Hematopoietic multipotent progenitor cell (in vitro differentiated cells): ENCODE results near the gene CDH20. TPM values are rescaled to one million over a fixed set of nuclear protein-coding genes. Genes with fewer than 3 reads are reported as not detected.

Source experiments
- DNase-seq, 3 donors: peaks; one replicate each; pipeline ENCODE4 v3.0.0-alpha.2; 2011 to 2015; ENCODE audit warnings: low read depth in 2 of 3, low spot score in 2 of 3
- total RNA-seq: library from RNA; depleted of rRNA; stranded (reverse); fragments of >200 nt; gene quantifications from one replicate; pipeline ENCODE4 v1.2.3, GENCODE V29; 2012

Gene CDH20
- 0.27 TPM for total RNA-seq

- no peak for DNase-seq
These were observed at the start of gene CDH20 for GRCh38 chr18:61333271-61333745. TSS of gene CDH20 (plus strand) at chr18:61333430.

GRCh38 chr18:61284039-61284438 lies 49.2 kb upstream of the CDH20 start:
- DNase-seq = no peak

GRCh38 chr18:61285777-61286176 lies 47.5 kb upstream of the CDH20 start:
- DNase-seq = no peak

- DNase-seq = no peak
These were observed 46.4 kb upstream of the CDH20 start for GRCh38 chr18:61286867-61287266.

GRCh38 chr18:61290616-61291015 lies 42.6 kb upstream of the CDH20 start:
- no peak for DNase-seq

GRCh38 chr18:61292280-61293035 lies 40.8 kb upstream of the CDH20 start:
- no peak for DNase-seq

GRCh38 chr18:61295153-61295552 lies 38.1 kb upstream of the CDH20 start:
- no peak for DNase-seq

GRCh38 chr18:61308004-61308403 lies 25.2 kb upstream of the CDH20 start:
- no peak for DNase-seq

- DNase-seq = no peak
These were observed 24.3 kb upstream of the CDH20 start for GRCh38 chr18:61308795-61309393.

GRCh38 chr18:61322265-61322873 lies 10.9 kb upstream of the CDH20 start:
- peak in 2 of 3 donors; percentile 36 to 66 for DNase-seq

- no peak for DNase-seq
These were observed 9.3 kb upstream of the CDH20 start for GRCh38 chr18:61323951-61324350.

- DNase-seq = no peak
These were observed 6.8 kb upstream of the CDH20 start for GRCh38 chr18:61326407-61326806.

- no peak for DNase-seq
These were observed 3.8 kb upstream of the CDH20 start for GRCh38 chr18:61329398-61329797.

- no peak for DNase-seq
These were observed 2.2 kb upstream of the CDH20 start for GRCh38 chr18:61331051-61331450.

- no peak for DNase-seq
These were observed 688 bp downstream of the CDH20 start for GRCh38 chr18:61333746-61334490.

GRCh38 chr18:61334491-61334850 lies 1.2 kb downstream of the CDH20 start:
- DNase-seq = no peak

GRCh38 chr18:61334951-61335683 lies 1.9 kb downstream of the CDH20 start:
- DNase-seq = no peak

GRCh38 chr18:61335684-61336555 lies 2.7 kb downstream of the CDH20 start:
- no peak for DNase-seq

- DNase-seq = no peak
These were observed 3.5 kb downstream of the CDH20 start for GRCh38 chr18:61336766-61337165.

- DNase-seq = no peak
These were observed 4.3 kb downstream of the CDH20 start for GRCh38 chr18:61337527-61337926.
